ENCODE results near the gene CCNB2.

GRCh38 chr15:59143281-59143680 lies 38.3 kb downstream of the CCNB2 start:
- TF ChIP-seq, protein P1, sequence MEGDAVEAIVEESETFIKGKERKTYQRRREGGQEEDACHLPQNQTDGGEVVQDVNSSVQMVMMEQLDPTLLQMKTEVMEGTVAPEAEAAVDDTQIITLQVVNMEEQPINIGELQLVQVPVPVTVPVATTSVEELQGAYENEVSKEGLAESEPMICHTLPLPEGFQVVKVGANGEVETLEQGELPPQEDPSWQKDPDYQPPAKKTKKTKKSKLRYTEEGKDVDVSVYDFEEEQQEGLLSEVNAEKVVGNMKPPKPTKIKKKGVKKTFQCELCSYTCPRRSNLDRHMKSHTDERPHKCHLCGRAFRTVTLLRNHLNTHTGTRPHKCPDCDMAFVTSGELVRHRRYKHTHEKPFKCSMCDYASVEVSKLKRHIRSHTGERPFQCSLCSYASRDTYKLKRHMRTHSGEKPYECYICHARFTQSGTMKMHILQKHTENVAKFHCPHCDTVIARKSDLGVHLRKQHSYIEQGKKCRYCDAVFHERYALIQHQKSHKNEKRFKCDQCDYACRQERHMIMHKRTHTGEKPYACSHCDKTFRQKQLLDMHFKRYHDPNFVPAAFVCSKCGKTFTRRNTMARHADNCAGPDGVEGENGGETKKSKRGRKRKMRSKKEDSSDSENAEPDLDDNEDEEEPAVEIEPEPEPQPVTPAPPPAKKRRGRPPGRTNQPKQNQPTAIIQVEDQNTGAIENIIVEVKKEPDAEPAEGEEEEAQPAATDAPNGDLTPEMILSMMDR (IDR thresholded peaks at IDR 0.05), result no peak
- TF ChIP-seq POLR2A (IDR thresholded peaks at IDR 0.05), result no peak

Data from thyroid gland (tissue), 4 donors.